Erythroblast (primary cell): ENCODE results near the gene BPIFB2.

Experiments used
- GATA1 ChIP-seq: IDR thresholded peaks from 2 replicates; pipeline ENCODE4 v1.6.1; 2011; ENCODE audit warnings: low read depth, mild to moderate bottlenecking, control low read depth, low read length, moderate library complexity
- POLR2A ChIP-seq: IDR thresholded peaks from 2 replicates; pipeline ENCODE4 v1.6.1; 2011; ENCODE audit warnings: mild to moderate bottlenecking, low read length

DNA sequence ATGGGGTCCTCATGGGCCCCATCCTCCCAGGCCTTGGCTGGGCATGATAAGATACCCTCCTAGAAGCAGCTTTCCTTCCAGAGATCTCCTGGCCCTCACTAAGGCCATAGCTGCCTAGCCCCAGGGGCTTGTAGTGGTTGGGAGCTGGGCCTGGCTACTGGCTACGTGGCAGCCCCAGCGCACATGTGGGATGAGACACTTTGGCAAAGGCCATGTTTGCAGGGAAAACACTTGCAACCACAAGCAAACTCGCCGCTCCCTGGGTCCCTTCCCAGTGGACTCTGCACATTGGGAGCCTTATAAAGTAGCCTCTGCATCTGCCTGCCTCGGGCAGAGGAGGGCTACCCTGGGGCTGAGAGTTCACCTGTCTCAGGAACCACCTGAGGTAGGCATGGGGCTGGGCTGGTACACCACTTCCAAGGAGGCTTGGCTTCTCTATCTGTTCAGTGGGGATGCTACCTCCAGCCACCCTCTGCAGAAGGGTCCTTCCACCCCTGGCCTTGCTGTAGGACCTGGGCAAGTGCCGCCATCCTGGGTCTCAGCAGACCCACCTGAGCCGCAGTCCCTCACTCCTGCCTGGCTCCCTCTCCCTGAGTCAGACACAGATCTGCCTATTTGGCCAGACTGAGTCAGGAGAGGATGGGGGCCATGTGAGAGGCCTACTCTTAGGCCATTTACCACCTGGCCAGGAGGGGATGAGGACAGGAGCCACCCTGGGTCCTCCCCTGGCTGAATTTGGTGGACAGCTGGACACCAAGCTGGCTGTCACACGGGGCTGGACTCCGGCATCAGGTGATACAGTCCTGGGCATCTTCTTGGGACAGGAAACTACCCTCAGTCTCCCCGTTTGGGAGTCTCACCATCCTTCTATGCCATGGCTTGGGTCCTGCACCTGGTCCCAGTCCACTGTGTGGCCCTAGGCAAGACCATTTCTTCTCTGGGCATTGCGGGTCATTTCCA lies at the start of gene BPIFB2:
- TF ChIP-seq POLR2A (no peak), GATA1 (no peak)
